ENCODE results near the gene NR2E3. TPM values are rescaled to one million over a fixed set of nuclear protein-coding genes. Genes with fewer than 3 reads are reported as not detected.

NR2E3 gene
- total and polyA plus RNA-seq, 9 of the 15 experiments (the other 6 are each of a cell fraction or from before 2014, with no cell fraction given), result not detected

DNA sequence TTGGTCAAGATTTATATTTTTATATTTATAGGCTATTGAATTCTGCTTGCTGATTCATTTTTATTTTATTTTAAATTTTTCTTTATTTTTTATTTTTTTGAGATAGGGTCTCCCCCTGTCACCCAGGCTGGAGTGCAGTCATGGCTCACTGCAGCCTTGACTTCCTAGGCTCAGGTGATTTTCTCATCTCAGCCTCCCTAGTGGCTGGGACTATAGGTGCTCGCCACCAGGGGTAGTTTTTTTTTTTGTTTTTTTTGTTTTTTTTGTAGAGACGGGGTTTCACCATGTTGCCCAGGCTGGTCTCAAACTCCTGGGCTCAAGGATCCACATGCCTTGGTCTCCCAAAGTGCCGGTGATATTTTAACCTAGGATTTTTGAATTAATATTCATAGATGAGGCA lies 31.2 kb downstream of the NR2E3 start (continued):
- TF ChIP-seq TCF7L2 (IDR thresholded peaks at IDR 0.05; ENCODE audit: low read depth, low read length), result no peak
- no peak for TF ChIP-seq HDAC8 (tag; IDR thresholded peaks at IDR 0.05)

DNA sequence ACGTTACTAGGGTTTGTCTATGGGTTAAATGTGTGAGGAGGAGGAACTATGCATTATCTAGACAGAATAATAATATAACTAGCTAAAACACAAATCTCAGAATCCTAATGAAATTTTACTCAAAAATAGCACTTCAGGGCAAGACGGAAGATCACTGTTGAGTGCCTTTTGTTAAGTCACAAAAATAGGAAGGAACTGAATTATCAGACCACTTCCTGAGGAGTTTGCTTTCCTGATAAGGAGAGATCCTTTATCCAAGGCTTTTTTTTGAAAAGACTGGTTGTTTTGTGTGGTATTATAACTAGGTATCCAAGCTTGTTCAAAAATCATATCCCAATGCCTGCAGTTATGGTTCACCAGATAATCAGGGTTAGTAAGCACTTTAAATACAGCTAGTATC lies 34.6 kb downstream of the NR2E3 start:
- CTCF ChIA-PET (ENCODE audit: low intra/inter-chr PET ratio), result no interaction called here
- in situ Hi-C loops (cut with MboI), result no loop called here
- H3K36me3 ChIP-seq (ENCODE audit: control insufficient read depth, insufficient read depth, low read length), result peaks cover 4% of the 10 kb centered on the region; the same call in 1 of the 3 replicates

More for the DNA sequence above, 34.6 kb downstream of the NR2E3 start:
- BruUV-seq (replicated peaks), result no TSS peak
- H3K9me1 ChIP-seq (ENCODE audit: control insufficient read depth, insufficient read depth, low read length), result no peaks in the 10 kb centered on the region
- intact Hi-C loops (cut with micrococcal nuclease), result no loop called here
- no peaks in the 10 kb centered on the region for H3K9me3 ChIP-seq (replicated peaks; ENCODE audit: control insufficient read depth, insufficient read depth, low read depth, low read length)
- POLR2A ChIA-PET, result interaction anchor here (1.3 kb wide), 1 partner anchor 8 kb away, joined by 3 read pairs; no protein-coding TSS in a partner anchor
- WGBS (ENCODE audit: insufficient coverage, low coverage, missing lambda C conversion rate), result 62% methylated on average over 2 of the region's 2 CpGs
- no peaks in the 10 kb centered on the region; a peak in 1 of 5 replicates for H3K4me1 ChIP-seq (replicated peaks in 1 of 2; ENCODE audit: control insufficient read depth in 2 of 2, insufficient read depth in 2 of 2, low read length in 2 of 2)
- H3K9ac ChIP-seq (ENCODE audit: insufficient read depth in 1 of 2, low read depth in 2 of 2, low read length in 2 of 2), result no peak overlapping the region
- H3K4me2 ChIP-seq (ENCODE audit: insufficient read depth, low read length), result no peak overlapping the region
- DNase-seq (ENCODE audit: extremely low read depth in 1 of 4, low spot score in 3 of 4) (no peak), FAIRE-seq (no peak), ATAC-seq (no peak)
- no peak overlapping the region for H3K4me3 ChIP-seq
- TF ChIP-seq ARID1B (IDR thresholded peaks at IDR 0.05) (no peak), SIRT6 (IDR thresholded peaks at IDR 0.05; ENCODE audit: low read depth, low read length) (no peak), MEF2D (tag; conservative IDR thresholded peaks at IDR 0.05; ENCODE audit: low read depth) (no peak), ZSCAN32 (CRISPR knock-in tag; IDR thresholded peaks at IDR 0.05) (no peak), TCF7 (IDR thresholded peaks at IDR 0.05; ENCODE audit: borderline replicate concordance) (no peak)
- TF ChIP-seq, protein P1, sequence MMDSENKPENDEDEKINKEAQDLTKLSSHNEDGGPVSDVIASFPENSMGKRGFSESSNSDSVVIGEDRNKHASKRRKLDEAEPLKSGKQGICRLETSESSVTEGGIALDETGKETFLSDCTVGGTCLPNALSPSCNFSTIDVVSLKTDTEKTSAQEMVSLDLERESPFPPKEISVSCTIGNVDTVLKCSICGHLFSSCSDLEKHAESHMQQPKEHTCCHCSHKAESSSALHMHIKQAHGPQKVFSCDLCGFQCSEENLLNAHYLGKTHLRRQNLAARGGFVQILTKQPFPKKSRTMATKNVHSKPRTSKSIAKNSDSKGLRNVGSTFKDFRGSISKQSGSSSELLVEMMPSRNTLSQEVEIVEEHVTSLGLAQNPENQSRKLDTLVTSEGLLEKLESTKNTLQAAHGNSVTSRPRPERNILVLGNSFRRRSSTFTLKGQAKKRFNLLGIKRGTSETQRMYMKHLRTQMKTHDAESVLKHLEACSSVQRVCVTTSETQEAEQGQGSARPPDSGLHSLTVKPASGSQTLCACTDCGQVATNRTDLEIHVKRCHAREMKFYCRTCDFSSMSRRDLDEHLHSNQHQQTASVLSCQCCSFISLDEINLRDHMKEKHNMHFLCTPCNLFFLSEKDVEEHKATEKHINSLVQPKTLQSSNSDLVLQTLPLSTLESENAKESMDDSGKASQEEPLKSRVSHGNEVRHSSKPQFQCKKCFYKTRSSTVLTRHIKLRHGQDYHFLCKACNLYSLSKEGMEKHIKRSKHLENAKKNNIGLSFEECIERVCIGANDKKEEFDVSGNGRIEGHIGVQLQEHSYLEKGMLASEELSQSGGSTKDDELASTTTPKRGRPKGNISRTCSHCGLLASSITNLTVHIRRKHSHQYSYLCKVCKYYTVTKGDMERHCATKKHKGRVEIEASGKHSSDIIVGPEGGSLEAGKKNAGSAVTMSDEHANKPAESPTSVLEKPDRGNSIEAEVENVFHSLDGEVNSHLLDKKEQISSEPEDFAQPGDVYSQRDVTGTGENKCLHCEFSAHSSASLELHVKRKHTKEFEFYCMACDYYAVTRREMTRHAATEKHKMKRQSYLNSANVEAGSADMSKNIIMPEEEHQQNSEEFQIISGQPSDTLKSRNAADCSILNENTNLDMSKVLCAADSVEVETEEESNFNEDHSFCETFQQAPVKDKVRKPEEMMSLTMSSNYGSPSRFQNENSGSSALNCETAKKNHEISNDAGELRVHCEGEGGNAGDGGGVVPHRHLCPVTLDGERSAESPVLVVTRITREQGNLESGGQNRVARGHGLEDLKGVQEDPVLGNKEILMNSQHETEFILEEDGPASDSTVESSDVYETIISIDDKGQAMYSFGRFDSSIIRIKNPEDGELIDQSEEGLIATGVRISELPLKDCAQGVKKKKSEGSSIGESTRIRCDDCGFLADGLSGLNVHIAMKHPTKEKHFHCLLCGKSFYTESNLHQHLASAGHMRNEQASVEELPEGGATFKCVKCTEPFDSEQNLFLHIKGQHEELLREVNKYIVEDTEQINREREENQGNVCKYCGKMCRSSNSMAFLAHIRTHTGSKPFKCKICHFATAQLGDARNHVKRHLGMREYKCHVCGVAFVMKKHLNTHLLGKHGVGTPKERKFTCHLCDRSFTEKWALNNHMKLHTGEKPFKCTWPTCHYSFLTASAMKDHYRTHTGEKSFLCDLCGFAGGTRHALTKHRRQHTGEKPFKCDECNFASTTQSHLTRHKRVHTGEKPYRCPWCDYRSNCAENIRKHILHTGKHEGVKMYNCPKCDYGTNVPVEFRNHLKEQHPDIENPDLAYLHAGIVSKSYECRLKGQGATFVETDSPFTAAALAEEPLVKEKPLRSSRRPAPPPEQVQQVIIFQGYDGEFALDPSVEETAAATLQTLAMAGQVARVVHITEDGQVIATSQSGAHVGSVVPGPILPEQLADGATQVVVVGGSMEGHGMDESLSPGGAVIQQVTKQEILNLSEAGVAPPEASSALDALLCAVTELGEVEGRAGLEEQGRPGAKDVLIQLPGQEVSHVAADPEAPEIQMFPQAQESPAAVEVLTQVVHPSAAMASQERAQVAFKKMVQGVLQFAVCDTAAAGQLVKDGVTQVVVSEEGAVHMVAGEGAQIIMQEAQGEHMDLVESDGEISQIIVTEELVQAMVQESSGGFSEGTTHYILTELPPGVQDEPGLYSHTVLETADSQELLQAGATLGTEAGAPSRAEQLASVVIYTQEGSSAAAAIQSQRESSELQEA (IDR thresholded peaks at IDR 0.05; ENCODE audit: low read depth), result no peak
- TF ChIP-seq, protein P2, sequence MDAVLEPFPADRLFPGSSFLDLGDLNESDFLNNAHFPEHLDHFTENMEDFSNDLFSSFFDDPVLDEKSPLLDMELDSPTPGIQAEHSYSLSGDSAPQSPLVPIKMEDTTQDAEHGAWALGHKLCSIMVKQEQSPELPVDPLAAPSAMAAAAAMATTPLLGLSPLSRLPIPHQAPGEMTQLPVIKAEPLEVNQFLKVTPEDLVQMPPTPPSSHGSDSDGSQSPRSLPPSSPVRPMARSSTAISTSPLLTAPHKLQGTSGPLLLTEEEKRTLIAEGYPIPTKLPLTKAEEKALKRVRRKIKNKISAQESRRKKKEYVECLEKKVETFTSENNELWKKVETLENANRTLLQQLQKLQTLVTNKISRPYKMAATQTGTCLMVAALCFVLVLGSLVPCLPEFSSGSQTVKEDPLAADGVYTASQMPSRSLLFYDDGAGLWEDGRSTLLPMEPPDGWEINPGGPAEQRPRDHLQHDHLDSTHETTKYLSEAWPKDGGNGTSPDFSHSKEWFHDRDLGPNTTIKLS (IDR thresholded peaks at IDR 0.05; ENCODE audit: borderline replicate concordance, low read depth), result no peak
- no peaks in the 10 kb centered on the region for H4K20me1 ChIP-seq (replicated peaks; ENCODE audit: control insufficient read depth, insufficient read depth, low read length)
- no peaks in the 10 kb centered on the region for H3K27me3 ChIP-seq (ENCODE audit: control insufficient read depth in 2 of 2, insufficient read depth in 2 of 2, low read length in 2 of 2)
- no peak overlapping the region for H3K27ac ChIP-seq (ENCODE audit: extremely low read depth, low read depth, low read length)
- no peak overlapping the region for H2AFZ ChIP-seq (ENCODE audit: low read depth, low read length)
- no peaks in the 10 kb centered on the region for H3K79me2 ChIP-seq (ENCODE audit: control insufficient read depth, insufficient read depth, low read length)

All from K562 (cell line).